ENCODE measurements around the gene MED22.
"Not testable (repeated sequence)": the region's sequence is repeated elsewhere in the genome, so short reads cannot be mapped to it uniquely, and the experiment has no call there.

- not testable (repeated sequence) for TF ChIP-seq CTCF (conservative IDR thresholded peaks at IDR 0.05 in 1 of 2, IDR thresholded peaks at IDR 0.05 in 1 of 2; ENCODE audit: low read depth in 1 of 2, low read length in 2 of 2); EZH2 (IDR thresholded peaks at IDR 0.05; ENCODE audit: low read length, missing control alignments)
Observed at GRCh38 chr9:133377280-133377679, 29.3 kb upstream of the MED22 start.
